Measurements from ENCODE around the gene ZNF865.

Gene ZNF865

GRCh38 chr19:55605207-55605636 is 225 bp upstream of the ZNF865 start:
- peak; percentile 99 for DNase-seq (ENCODE audit: low spot score)

GRCh38 chr19:55606471-55606787 is 982 bp downstream of the ZNF865 start:
- DNase-seq (ENCODE audit: low spot score): no peak

- DNase-seq (ENCODE audit: low spot score): no peak
These were observed 1.4 kb downstream of the ZNF865 start for GRCh38 chr19:55606817-55607216.

GRCh38 chr19:55609326-55609725 is 3.9 kb downstream of the ZNF865 start:
- DNase-seq (ENCODE audit: low spot score): no peak

GRCh38 chr19:55611300-55611982 is 6.0 kb downstream of the ZNF865 start:
- no peak for DNase-seq (ENCODE audit: low spot score)

- DNase-seq (ENCODE audit: low spot score): no peak
These were observed 6.7 kb downstream of the ZNF865 start for GRCh38 chr19:55611983-55612645.

GRCh38 chr19:55613396-55613795 is 7.9 kb downstream of the ZNF865 start:
- no peak for DNase-seq (ENCODE audit: low spot score)

- no peak for DNase-seq (ENCODE audit: low spot score)
These were observed 8.7 kb downstream of the ZNF865 start for GRCh38 chr19:55613930-55614710.

- DNase-seq (ENCODE audit: low spot score): no peak
These were observed 9.5 kb downstream of the ZNF865 start for GRCh38 chr19:55614711-55615542.

- no peak for DNase-seq (ENCODE audit: low spot score)
These were observed 10.3 kb downstream of the ZNF865 start for GRCh38 chr19:55615543-55616394.

- no peak for DNase-seq (ENCODE audit: low spot score)
These were observed 11.0 kb downstream of the ZNF865 start for GRCh38 chr19:55616395-55616875.

- DNase-seq (ENCODE audit: low spot score): no peak
These were observed 12.0 kb downstream of the ZNF865 start for GRCh38 chr19:55617426-55617825.

GRCh38 chr19:55618426-55618825 is 13.0 kb downstream of the ZNF865 start:
- no peak for DNase-seq (ENCODE audit: low spot score)

- DNase-seq (ENCODE audit: low spot score): no peak
These were observed 13.8 kb downstream of the ZNF865 start for GRCh38 chr19:55619286-55619685.

GRCh38 chr19:55620410-55621204 is 15.2 kb downstream of the ZNF865 start:
- DNase-seq (ENCODE audit: low spot score): no peak

GRCh38 chr19:55621205-55621672 is 15.8 kb downstream of the ZNF865 start:
- no peak for DNase-seq (ENCODE audit: low spot score)

- DNase-seq (ENCODE audit: low spot score): no peak
These were observed 16.3 kb downstream of the ZNF865 start for GRCh38 chr19:55621673-55622231.

- no peak for DNase-seq (ENCODE audit: low spot score)
These were observed 17.0 kb downstream of the ZNF865 start for GRCh38 chr19:55622242-55622969.

GRCh38 chr19:55623130-55623529 is 17.7 kb downstream of the ZNF865 start:
- no peak for DNase-seq (ENCODE audit: low spot score)
